ENCODE results near the gene FERMT3. TPM values are rescaled to one million over a fixed set of nuclear protein-coding genes. Genes with fewer than 3 reads are reported as not detected.
A peak's percentile ranks its signal among the peaks of the same experiment; 100 is the strongest.
"Not testable (repeated sequence)": the region's sequence is repeated elsewhere in the genome, so short reads cannot be mapped to it uniquely, and the experiment has no call there.

FERMT3 gene
- total and polyA plus RNA-seq, 9 donors = 4.9 to 12.2 (median 10.1) TPM

GRCh38 chr11:64243236-64243854, 36.8 kb downstream of the FERMT3 start:
- Histone ChIP-seq H3K27ac (ENCODE audit: low read length) (no peak overlapping the region), H3K9me3 (replicated peaks; ENCODE audit: control insufficient read depth, low read depth, low read length) (no peaks in the 10 kb centered on the region), H3K4me3 (ENCODE audit: low read length) (no peak overlapping the region), H3K27me3 (ENCODE audit: control insufficient read depth, insufficient read depth, low read length) (no peaks in the 10 kb centered on the region), H3K36me3 (ENCODE audit: control insufficient read depth, insufficient read depth, low read length) (peaks cover 35% of the 10 kb centered on the region), H3K4me1 (ENCODE audit: control insufficient read depth, insufficient read depth, low read length) (peaks cover 70% of the 10 kb centered on the region)
- DNase-seq = no peak
- 89% methylated on average over 4 of the region's 8 CpGs for WGBS (ENCODE audit: insufficient coverage)

- no peaks in the 10 kb centered on the region for H3K9me3 ChIP-seq (replicated peaks; ENCODE audit: control insufficient read depth, low read depth, low read length)
- H3K4me3 ChIP-seq (ENCODE audit: low read length) = no peak overlapping the region
- peaks cover 67% of the 10 kb centered on the region for H3K4me1 ChIP-seq (ENCODE audit: control insufficient read depth, insufficient read depth, low read length)
- no peak for DNase-seq
- no peaks in the 10 kb centered on the region for H3K27me3 ChIP-seq (ENCODE audit: control insufficient read depth, insufficient read depth, low read length)
- peaks cover 28% of the 10 kb centered on the region for H3K36me3 ChIP-seq (ENCODE audit: control insufficient read depth, insufficient read depth, low read length)
- 58% methylated on average over 2 of the region's 5 CpGs for WGBS (ENCODE audit: insufficient coverage)
- no peak overlapping the region for H3K27ac ChIP-seq (ENCODE audit: low read length)
Measured at GRCh38 chr11:64244107-64244506, 37.6 kb downstream of the FERMT3 start.

DNA sequence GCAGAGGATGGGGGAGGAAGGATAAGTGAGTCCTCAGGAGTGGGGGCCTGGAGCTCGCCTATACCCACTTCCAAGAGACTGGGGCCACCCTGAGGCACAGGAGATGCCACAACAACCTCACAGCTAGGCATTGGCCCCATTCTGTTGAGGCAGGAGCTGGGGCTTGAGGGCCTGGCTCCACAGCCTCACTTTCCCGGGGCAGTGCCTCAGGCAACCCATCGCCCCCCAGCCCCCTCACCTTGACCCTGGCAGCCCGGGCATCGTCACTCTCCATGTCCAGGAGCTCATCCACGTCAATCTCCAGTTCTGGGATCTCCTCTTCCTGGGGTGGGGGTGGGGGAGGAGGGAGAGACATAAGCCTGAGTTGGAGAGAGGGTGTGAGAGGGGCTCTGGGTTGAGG, 38.4 kb downstream of the FERMT3 start:
- H3K9me3 ChIP-seq (replicated peaks; ENCODE audit: control insufficient read depth, low read depth, low read length) = no peaks in the 10 kb centered on the region
- peaks cover 67% of the 10 kb centered on the region for H3K4me1 ChIP-seq (ENCODE audit: control insufficient read depth, insufficient read depth, low read length)
- peak overlapping the region; percentile 78 for H3K4me3 ChIP-seq (ENCODE audit: low read length)
- peaks cover 24% of the 10 kb centered on the region for H3K36me3 ChIP-seq (ENCODE audit: control insufficient read depth, insufficient read depth, low read length)
- H3K27ac ChIP-seq (ENCODE audit: low read length) = peak overlapping the region; percentile 94
- 43% methylated on average over 1 of the region's 6 CpGs for WGBS (ENCODE audit: insufficient coverage)
- DNase-seq = no peak
- H3K27me3 ChIP-seq (ENCODE audit: control insufficient read depth, insufficient read depth, low read length) = no peaks in the 10 kb centered on the region

DNA sequence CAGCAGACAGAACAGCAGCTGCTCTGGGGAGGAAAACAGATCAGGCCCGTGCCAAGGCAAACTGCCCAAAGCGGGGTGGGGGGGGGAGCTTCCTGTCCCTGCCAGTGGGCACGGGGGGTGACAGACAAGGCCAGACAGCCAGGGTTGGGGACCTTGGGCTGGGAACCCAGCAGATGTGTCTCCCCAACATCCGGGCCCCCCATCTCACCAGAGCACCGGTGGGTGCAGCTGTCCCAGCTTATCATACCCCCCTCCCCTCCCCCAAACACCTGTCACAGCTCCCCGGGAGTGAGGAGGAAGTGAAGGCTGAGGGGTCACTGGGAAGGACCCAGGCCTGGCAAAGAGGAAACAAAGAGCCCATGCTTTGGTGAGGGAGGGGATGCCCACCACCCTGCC, 38.9 kb downstream of the FERMT3 start:
- peak overlapping the region; percentile 78 for H3K4me3 ChIP-seq (ENCODE audit: low read length)
- H3K36me3 ChIP-seq (ENCODE audit: control insufficient read depth, insufficient read depth, low read length) = peaks cover 24% of the 10 kb centered on the region
- peaks cover 67% of the 10 kb centered on the region for H3K4me1 ChIP-seq (ENCODE audit: control insufficient read depth, insufficient read depth, low read length)
- peak overlapping the region; percentile 94 for H3K27ac ChIP-seq (ENCODE audit: low read length)
- no peaks in the 10 kb centered on the region for H3K9me3 ChIP-seq (replicated peaks; ENCODE audit: control insufficient read depth, low read depth, low read length)
- H3K27me3 ChIP-seq (ENCODE audit: control insufficient read depth, insufficient read depth, low read length) = no peaks in the 10 kb centered on the region
- no CpG with 5 or more reads among the region's 6 CpGs for WGBS (ENCODE audit: insufficient coverage)
- peak; percentile 87 for DNase-seq

DNA sequence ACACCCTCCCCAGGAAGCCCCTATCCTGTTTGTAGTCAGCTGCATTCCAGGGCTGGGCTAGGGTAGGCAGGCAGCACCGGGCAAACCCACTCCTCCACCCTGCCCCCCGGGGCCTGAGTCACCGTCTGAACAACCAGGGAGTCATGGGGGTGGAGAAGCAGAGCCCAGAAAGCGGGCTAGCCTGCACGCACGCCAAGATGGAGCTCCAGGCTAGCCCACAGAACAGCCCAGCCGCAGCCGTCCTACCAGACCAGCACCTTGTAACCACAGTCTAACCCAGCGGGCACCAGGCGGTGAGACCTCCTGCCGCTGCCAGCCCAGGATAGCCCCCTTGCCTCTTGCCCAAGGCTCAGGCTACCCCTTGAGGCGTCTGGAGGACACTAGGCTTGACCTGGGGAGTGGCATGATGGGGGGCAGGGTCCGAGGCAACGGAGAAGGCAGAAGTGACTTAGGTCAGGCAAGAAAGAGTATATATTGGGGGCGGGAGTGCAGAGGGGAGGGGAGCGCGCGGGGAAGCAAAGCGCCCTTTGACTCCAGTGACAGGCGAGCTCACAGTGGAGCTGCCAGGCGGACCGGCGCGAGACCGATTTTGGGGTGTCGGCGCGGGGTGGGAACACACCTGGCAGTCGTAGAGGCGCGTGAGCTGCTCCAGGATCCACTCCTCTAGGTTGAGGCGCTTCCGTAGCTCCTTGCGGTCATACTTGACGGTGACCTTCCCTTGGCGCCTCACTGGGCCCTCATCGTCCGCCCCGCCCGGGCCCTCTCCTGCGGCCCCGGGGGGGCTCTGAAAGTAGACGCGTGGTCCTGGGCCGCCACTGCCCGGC, 39.5 kb downstream of the FERMT3 start:
- H3K4me3 ChIP-seq (ENCODE audit: low read length) = peak overlapping the region; percentile 78
- no peak for DNase-seq
- H3K4me1 ChIP-seq (ENCODE audit: control insufficient read depth, insufficient read depth, low read length) = peaks cover 70% of the 10 kb centered on the region
- peak overlapping the region; percentile 94 for H3K27ac ChIP-seq (ENCODE audit: low read length)
- no peaks in the 10 kb centered on the region for H3K9me3 ChIP-seq (replicated peaks; ENCODE audit: control insufficient read depth, low read depth, low read length)
- peaks cover 24% of the 10 kb centered on the region for H3K36me3 ChIP-seq (ENCODE audit: control insufficient read depth, insufficient read depth, low read length)
- no peaks in the 10 kb centered on the region for H3K27me3 ChIP-seq (ENCODE audit: control insufficient read depth, insufficient read depth, low read length)
- under 1% methylated on average over 40 of the region's 46 CpGs for WGBS (ENCODE audit: insufficient coverage)

- not testable (repeated sequence) for DNase-seq; H3K9me3 ChIP-seq (replicated peaks; ENCODE audit: control insufficient read depth, low read depth, low read length); H3K27me3 ChIP-seq (ENCODE audit: control insufficient read depth, insufficient read depth, low read length)
- 0% methylated on average over 43 of the region's 43 CpGs for WGBS (ENCODE audit: insufficient coverage)
- Histone ChIP-seq H3K36me3 (ENCODE audit: control insufficient read depth, insufficient read depth, low read length) (peaks cover 24% of the 10 kb centered on the region), H3K27ac (ENCODE audit: low read length) (peak overlapping the region; percentile 94), H3K4me1 (ENCODE audit: control insufficient read depth, insufficient read depth, low read length) (peaks cover 72% of the 10 kb centered on the region), H3K4me3 (ENCODE audit: low read length) (peak overlapping the region; percentile 78)
Measured at GRCh38 chr11:64246621-64246870, 40.0 kb downstream of the FERMT3 start.

DNA sequence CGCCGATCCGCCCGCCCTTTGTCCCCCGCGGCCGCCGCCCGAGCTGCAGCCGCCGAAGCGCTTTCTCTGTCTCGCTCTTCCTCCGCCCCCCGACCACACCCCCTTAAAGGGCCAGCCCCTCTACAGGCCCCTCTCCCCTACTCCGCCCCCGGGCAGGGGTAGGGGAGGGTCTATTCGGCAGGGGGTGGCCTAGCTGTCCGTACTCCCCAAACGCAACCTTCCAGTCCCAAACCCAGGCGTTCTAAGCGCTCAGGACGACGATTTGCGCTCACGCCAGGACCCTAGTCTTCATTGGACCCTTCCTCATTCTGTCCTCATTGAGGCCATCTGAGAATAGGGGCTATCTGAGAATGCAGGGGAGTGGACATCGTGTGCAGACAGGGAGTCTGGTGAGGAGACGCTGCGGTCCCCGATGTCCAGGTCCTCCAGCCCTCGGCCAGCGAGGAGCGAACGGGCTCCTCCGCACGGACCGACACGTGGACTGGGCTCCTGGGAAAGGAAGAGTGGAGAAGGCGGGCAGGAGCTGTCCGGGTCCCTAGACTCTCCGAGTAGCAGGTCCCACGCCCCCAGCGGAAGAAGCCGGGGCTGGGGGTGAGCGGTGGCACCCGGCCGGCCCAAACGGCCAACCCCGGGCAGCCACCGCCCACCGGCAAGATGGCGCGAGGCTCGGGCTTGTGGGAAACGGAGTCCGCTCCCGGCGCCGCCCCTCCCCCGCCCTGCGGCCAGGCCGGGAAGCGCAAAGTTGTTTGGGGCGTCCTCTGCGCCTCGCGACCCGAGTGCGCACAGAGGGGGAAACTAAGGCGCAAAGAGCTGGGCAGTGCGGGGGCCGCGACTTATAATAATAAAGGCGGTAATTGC, 40.6 kb downstream of the FERMT3 start, which contains the start of gene PPP1R14B:
PPP1R14B (minus strand) TSS at position 73 of the 858 bp plus-strand sequence. CDS start 270 bp downstream, outside the sequence.
- H3K27me3 ChIP-seq (ENCODE audit: control insufficient read depth, insufficient read depth, low read length) = no peaks in the 10 kb centered on the region
- peak within 1 kb of the TSS; percentile 78 for H3K4me3 ChIP-seq (ENCODE audit: low read length)
- H3K27ac ChIP-seq (ENCODE audit: low read length) = peak within 1 kb of the TSS; percentile 98
- DNase-seq = peak; percentile 95
- 2% methylated on average over 54 of the region's 74 CpGs for WGBS (ENCODE audit: insufficient coverage)
- peaks cover 75% of the 10 kb centered on the region for H3K4me1 ChIP-seq (ENCODE audit: control insufficient read depth, insufficient read depth, low read length)
- no peaks in the 10 kb centered on the region for H3K9me3 ChIP-seq (replicated peaks; ENCODE audit: control insufficient read depth, low read depth, low read length)
- peaks cover 24% of the 10 kb centered on the region for H3K36me3 ChIP-seq (ENCODE audit: control insufficient read depth, insufficient read depth, low read length)

- WGBS (ENCODE audit: insufficient coverage) = 12% methylated on average over 20 of the region's 31 CpGs
- DNase-seq = no peak
- Histone ChIP-seq H3K4me1 (ENCODE audit: control insufficient read depth, insufficient read depth, low read length) (peaks cover 74% of the 10 kb centered on the region), H3K4me3 (ENCODE audit: low read length) (peak overlapping the region; percentile 63), H3K9me3 (replicated peaks; ENCODE audit: control insufficient read depth, low read depth, low read length) (no peaks in the 10 kb centered on the region), H3K36me3 (ENCODE audit: control insufficient read depth, insufficient read depth, low read length) (peaks cover 20% of the 10 kb centered on the region), H3K27me3 (ENCODE audit: control insufficient read depth, insufficient read depth, low read length) (no peaks in the 10 kb centered on the region), H3K27ac (ENCODE audit: low read length) (peak overlapping the region; percentile 65)
Measured at GRCh38 chr11:64247729-64248531, 41.4 kb downstream of the FERMT3 start.

GRCh38 chr11:64248578-64248977, 42.1 kb downstream of the FERMT3 start:
- Histone ChIP-seq H3K4me1 (ENCODE audit: control insufficient read depth, insufficient read depth, low read length) (peaks cover 74% of the 10 kb centered on the region), H3K4me3 (ENCODE audit: low read length) (no peak overlapping the region), H3K9me3 (replicated peaks; ENCODE audit: control insufficient read depth, low read depth, low read length) (no peaks in the 10 kb centered on the region), H3K27me3 (ENCODE audit: control insufficient read depth, insufficient read depth, low read length) (no peaks in the 10 kb centered on the region), H3K36me3 (ENCODE audit: control insufficient read depth, insufficient read depth, low read length) (peaks cover 14% of the 10 kb centered on the region), H3K27ac (ENCODE audit: low read length) (no peak overlapping the region)
- DNase-seq = no peak
- WGBS (ENCODE audit: insufficient coverage) = 77% methylated on average over 5 of the region's 7 CpGs
